HG03342 (cell line): ENCODE data around the gene CXorf49.
"Not testable (repeated sequence)": the region's sequence is repeated elsewhere in the genome, so short reads cannot be mapped to it uniquely, and the experiment has no call there.

Experiments
- ATAC-seq: cut with Tn5 transposase; IDR thresholded peaks from one replicate; pipeline ENCODE4 v1.9.1; 2021; ENCODE audit warnings: mild to moderate bottlenecking, moderate library complexity; ENCODE audit not compliant: unreplicated experiment

The CXorf49 gene

DNA sequence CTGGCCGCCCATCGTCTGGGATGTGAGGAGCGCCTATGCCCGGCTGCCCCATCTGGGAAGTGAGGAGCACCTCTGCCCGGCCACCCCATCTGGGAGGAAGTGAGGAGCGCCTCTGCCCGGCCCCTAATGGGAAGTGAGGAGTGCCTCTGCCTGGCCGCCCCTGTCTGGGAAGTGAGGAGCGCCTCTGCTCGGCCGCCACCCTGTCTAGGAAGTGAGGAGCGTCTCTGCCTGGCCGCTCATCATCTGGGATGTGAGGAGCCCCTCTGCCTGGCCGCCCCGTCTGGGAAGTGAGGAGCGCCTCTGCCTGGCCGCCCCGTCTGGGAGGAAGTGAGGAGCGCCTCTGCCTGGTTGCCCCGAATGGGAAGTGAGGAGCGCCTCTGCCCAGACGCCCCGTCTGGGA, 42.4 kb downstream of the CXorf49 start:
- ATAC-seq, result not testable (repeated sequence)

DNA sequence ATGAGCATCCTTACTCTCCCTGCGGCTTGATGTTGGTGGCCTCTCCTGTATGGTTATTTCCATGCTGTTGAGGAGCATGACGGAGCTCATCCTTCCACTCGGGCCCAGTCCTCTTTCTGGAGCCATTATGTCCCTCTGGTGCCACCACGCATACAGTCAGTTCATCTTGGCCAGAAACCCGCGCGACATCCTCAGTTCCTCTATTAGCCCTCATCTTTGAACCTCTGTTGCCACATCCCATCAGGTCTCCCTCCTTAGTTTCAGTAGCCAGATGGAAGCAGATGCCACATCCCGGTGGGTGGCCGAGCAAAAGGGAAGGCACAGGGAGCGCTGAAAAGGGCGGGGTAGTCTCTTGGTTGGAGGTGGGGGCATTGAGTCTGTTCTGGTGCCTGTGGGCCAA, 46.1 kb downstream of the CXorf49 start:
- no peak for ATAC-seq

GRCh38 chrX:71671043-71671780, 46.9 kb downstream of the CXorf49 start:
- ATAC-seq, result no peak

- ATAC-seq, result not testable (repeated sequence)
Measured at GRCh38 chrX:71669947-71670346, 48.1 kb downstream of the CXorf49 start.

- ATAC-seq, result no peak
Measured at GRCh38 chrX:71669492-71669891, 48.6 kb downstream of the CXorf49 start.

DNA sequence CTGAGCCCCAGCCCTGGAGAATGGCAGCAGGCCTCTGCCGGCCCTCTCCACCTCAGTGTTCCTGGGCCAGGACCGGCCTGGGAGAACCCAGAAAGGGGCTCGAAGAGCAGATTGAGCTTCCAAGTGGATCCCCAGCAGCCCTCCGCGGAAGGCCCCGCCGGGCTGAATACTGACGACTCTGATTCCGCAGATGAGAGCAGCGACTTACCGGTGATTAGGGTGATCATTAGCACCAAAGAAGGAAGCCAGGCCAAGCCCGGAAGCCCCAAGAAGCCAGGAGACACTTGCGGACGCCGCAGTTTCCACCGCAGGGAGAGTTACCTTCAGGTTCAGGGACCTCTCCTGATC, 49.9 kb downstream of the CXorf49 start:
- no peak for ATAC-seq

GRCh38 chrX:71667328-71668247, 50.5 kb downstream of the CXorf49 start, which contains the start of gene LOC101059915:
Gene LOC101059915, plus strand, starts transcription at chrX:71667546.
- ATAC-seq, result no peak

GRCh38 chrX:71666240-71667223, 51.6 kb downstream of the CXorf49 start:
- ATAC-seq, result no peak

- ATAC-seq, result no peak
Measured at GRCh38 chrX:71665747-71666146, 52.3 kb downstream of the CXorf49 start.

DNA sequence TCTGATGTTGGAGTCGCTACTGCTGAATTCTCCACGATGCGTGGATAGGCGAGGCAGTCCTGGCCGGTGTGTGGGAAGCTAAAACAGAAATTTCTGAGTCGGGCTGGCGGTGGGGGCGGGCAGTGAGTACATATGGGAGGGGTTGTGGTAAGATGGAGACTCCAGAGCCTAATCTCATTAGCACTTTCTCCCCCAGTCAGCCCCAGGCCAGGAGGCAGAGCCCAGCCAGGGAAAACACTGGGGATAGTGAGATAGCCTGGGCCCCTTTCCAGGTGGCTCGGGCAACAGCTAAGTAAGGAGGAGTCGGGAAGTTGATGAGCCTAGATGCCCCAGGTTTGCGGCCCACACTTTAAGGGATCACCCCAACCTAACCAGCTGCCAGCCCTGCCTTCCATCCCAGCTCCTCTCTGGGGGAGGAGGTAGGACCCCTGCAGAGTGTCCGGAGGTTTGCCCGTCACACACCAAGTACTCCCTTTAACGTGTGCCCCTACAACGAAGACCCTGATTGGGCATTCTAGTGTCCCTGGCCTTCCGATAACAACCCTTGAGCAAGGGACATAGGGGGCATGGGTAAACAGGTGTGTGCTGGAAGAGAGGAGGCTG, 53.1 kb downstream of the CXorf49 start:
- no peak for ATAC-seq
